ENCODE data around the gene LAMA1. TPM values are rescaled to one million over a fixed set of nuclear protein-coding genes. Genes with fewer than 3 reads are reported as not detected.

Gene LAMA1
- total RNA-seq, 2 experiments from 2014 or later = not detected

DNA sequence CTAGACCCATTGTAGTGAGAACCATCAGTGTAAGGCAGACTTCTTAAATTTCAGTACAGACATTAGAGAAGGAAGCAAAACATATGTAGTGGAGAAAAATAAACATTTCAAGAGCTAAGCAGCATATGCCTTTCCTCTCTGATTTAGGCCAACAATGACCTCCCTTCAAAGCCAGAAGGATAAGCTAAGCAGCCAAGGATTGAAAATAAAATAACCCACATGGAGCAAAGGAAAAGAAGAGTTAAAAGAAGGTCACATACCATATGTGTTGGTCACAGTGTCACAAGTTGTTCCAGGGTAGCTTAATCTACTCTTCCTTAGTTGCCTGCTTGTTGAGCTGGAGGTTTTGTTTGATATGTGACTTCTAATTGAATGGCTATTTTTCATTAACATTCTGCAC lies 15.6 kb upstream of the LAMA1 start:
- Mint-ChIP-seq H3K9me3 (peaks cover 7% of the 10 kb centered on the region), H3K36me3 (no peaks in the 10 kb centered on the region), H3K4me1 (ENCODE audit: low read depth) (no peaks in the 10 kb centered on the region), H3K27ac (no peak overlapping the region), H3K27me3 (no peaks in the 10 kb centered on the region), H3K4me3 (no peak overlapping the region)
- CTCF ChIA-PET = no interaction called here
- intact Hi-C loops (cut with micrococcal nuclease) = no loop called here
- POLR2A ChIA-PET = no interaction called here
- no peak for DNase-seq

DNA sequence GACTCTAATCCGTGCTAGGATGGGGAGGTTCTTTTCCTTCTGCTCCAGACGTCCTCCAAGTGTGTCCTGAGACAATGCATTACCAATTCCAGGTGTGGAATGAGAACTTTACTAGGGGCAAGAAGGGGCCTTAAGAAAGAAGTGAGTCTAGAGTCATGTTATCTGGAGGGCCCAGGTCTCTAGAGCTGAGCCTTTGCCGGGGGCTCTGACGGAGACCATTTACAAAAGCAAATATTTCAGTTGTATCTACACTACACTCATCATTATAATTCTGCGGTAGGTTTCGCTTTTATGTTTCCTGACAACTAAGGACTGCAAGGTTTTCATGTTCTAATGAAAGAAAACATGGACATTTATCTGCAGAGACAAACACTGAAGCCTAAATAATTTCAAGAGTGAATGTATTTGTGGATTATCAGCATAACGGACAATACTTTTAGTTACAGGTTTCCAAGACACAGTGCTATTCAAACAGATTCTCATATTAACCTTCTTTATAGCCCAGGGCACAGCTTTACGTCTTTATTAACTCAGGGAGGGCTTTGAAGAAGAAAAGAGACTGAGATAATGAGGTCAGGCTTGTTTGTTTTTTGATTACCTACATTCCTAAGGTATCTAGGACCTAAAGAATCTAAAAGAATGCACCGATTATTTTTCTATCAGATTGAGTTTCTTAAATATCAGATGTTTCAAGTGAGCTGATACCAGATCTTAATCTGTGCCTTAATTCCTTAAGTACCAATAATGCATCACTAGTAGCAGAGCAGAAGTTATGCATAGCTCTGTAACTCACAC lies 15.0 kb upstream of the LAMA1 start:
- Mint-ChIP-seq H3K27ac (no peak overlapping the region), H3K4me3 (no peak overlapping the region), H3K36me3 (no peaks in the 10 kb centered on the region), H3K27me3 (no peaks in the 10 kb centered on the region), H3K4me1 (ENCODE audit: low read depth) (no peaks in the 10 kb centered on the region), H3K9me3 (peaks cover 5% of the 10 kb centered on the region)
- DNase-seq = no peak
- CTCF ChIA-PET = no interaction called here
- POLR2A ChIA-PET = no interaction called here
- intact Hi-C loops (cut with micrococcal nuclease) = no loop called here

DNA sequence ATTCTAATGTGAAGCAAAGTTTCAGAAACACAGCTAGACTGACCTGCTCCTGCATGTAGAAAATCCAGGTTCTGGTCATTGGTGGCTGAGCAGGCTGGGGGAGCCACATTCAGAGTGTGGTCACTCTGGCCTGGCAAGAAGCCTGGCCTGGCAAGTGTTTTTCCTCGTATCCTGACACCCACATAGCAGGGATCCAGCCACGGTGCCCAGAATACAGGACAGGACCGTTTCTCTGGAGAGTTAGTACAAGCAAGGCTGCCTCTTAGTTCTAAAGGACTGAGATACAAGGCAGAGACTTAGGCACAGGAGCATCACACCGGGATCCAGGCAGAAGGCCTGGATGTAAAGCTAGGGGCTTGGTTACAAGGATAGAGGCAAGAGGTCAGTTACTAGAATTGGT lies 4.8 kb upstream of the LAMA1 start:
- H3K9me3 Mint-ChIP-seq = peaks cover 16% of the 10 kb centered on the region
- no peak overlapping the region for H3K27ac Mint-ChIP-seq
- H3K4me3 Mint-ChIP-seq = no peak overlapping the region
- no peak for DNase-seq
- POLR2A ChIA-PET = no interaction called here
- CTCF ChIA-PET = no interaction called here
- no peaks in the 10 kb centered on the region for H3K4me1 Mint-ChIP-seq (ENCODE audit: low read depth)
- peaks cover 5% of the 10 kb centered on the region for H3K27me3 Mint-ChIP-seq
- intact Hi-C loops (cut with micrococcal nuclease) = no loop called here
- no peaks in the 10 kb centered on the region for H3K36me3 Mint-ChIP-seq

- Mint-ChIP-seq H3K9me3 (peaks cover 4% of the 10 kb centered on the region), H3K27ac (no peak overlapping the region), H3K4me3 (no peak overlapping the region), H3K36me3 (no peaks in the 10 kb centered on the region), H3K4me1 (ENCODE audit: low read depth) (peaks cover 5% of the 10 kb centered on the region), H3K27me3 (peaks cover 33% of the 10 kb centered on the region)
- intact Hi-C loops (cut with micrococcal nuclease) = no loop called here
- ChIA-PET CTCF (no interaction called here), POLR2A (no interaction called here)
- DNase-seq = no peak
Observed at GRCh38 chr18:7116792-7117389, 706 bp downstream of the LAMA1 start.

DNA sequence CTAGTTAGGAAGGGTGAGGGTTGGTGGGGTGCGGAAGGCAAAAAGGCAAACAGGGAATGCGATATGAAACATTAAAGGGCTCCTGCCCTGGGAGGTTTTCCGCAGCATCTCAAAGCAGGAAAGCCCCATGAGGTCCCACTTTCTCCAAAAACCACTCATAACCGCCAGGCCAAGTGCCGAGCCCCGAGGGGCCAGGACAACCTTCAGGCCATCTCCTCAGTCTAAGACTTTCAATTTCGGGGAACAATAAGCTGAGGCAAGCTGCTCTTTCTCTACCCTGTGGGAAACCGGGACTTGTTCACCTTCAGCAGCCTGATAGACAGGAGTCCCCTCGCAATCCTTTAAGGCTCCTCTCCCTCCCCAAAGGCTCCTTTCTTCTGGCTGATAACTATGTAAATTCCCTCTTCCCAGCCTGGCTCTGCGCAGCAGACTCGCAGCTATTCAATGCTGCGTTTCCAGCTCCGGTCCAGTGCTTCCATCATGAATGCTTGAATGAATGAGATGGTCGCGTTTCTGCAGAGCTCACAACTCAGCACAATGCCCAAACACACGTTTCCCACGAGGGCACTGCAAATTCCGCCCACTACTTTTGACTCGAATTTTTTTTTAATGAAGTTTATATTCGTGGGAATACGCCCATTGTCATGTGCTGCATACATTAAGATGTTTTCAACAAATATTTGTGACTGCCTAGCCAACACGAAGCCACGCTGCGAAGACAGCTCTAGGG lies 1.4 kb downstream of the LAMA1 start:
- Mint-ChIP-seq H3K27me3 (peaks cover 33% of the 10 kb centered on the region), H3K4me3 (no peak overlapping the region), H3K36me3 (no peaks in the 10 kb centered on the region), H3K9me3 (peaks cover 4% of the 10 kb centered on the region), H3K27ac (no peak overlapping the region), H3K4me1 (ENCODE audit: low read depth) (peaks cover 5% of the 10 kb centered on the region)
- intact Hi-C loops (cut with micrococcal nuclease) = no loop called here
- POLR2A ChIA-PET = no interaction called here
- DNase-seq = no peak
- CTCF ChIA-PET = no interaction called here

DNA sequence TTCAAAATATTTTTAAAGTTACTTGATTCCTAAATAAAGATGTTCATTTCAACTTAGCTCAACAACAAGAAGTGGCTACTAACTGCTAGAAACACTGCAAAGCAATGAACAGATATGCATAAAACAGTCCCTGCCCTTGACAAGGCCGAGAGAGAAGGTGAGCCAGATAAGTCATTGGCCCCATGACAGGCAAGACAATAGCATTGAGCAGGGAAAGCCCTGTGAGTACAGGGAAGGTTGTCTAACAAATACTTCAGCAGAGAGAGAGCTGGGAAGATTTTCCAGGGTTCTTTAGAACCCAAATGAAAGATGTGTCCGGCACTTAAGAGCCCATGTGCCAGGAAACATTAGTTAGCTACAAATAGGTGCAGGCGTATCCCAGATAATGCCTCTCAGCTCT lies 4.7 kb downstream of the LAMA1 start:
- ChIA-PET POLR2A (no interaction called here), CTCF (no interaction called here)
- Mint-ChIP-seq H3K9me3 (peaks cover 4% of the 10 kb centered on the region), H3K27me3 (peaks cover 28% of the 10 kb centered on the region), H3K4me1 (ENCODE audit: low read depth) (peaks cover 5% of the 10 kb centered on the region), H3K36me3 (no peaks in the 10 kb centered on the region), H3K4me3 (no peak overlapping the region), H3K27ac (no peak overlapping the region)
- no peak for DNase-seq
- intact Hi-C loops (cut with micrococcal nuclease) = no loop called here

DNA sequence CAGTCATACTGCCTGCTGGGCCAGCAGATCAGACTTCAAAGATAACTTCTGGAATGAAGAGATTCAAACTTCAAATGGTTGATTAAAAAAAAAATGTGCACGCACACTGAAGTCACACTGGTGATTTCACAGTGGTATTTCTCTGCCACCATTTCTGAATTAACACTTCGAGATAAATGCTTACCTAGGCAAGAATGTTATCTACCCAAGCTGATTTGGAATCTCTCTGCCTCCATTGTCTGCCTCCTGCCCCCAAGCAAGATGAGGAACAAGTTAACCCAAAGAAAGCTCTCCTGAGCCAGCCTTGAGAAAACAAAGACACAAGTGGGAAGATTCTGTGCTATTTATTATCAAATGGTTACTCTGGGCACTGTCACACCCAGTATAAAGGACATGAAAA lies 6.5 kb downstream of the LAMA1 start:
- DNase-seq = no peak
- CTCF ChIA-PET = no interaction called here
- H3K4me1 Mint-ChIP-seq (ENCODE audit: low read depth) = peaks cover 1% of the 10 kb centered on the region
- POLR2A ChIA-PET = no interaction called here
- peaks cover 4% of the 10 kb centered on the region for H3K9me3 Mint-ChIP-seq
- H3K4me3 Mint-ChIP-seq = no peak overlapping the region
- no peak overlapping the region for H3K27ac Mint-ChIP-seq
- H3K27me3 Mint-ChIP-seq = peaks cover 21% of the 10 kb centered on the region
- intact Hi-C loops (cut with micrococcal nuclease) = no loop called here
- no peaks in the 10 kb centered on the region for H3K36me3 Mint-ChIP-seq

GRCh38 chr18:7105943-7106342 lies 11.7 kb downstream of the LAMA1 start:
- no peaks in the 10 kb centered on the region for H3K36me3 Mint-ChIP-seq
- intact Hi-C loops (cut with micrococcal nuclease) = no loop called here
- CTCF ChIA-PET = no interaction called here
- H3K4me3 Mint-ChIP-seq = no peak overlapping the region
- H3K9me3 Mint-ChIP-seq = peaks cover 9% of the 10 kb centered on the region
- no peak overlapping the region for H3K27ac Mint-ChIP-seq
- H3K4me1 Mint-ChIP-seq (ENCODE audit: low read depth) = no peaks in the 10 kb centered on the region
- no peak for DNase-seq
- H3K27me3 Mint-ChIP-seq = no peaks in the 10 kb centered on the region
- POLR2A ChIA-PET = no interaction called here

GRCh38 chr18:7105268-7105667 lies 12.3 kb downstream of the LAMA1 start:
- Mint-ChIP-seq H3K27ac (no peak overlapping the region), H3K27me3 (no peaks in the 10 kb centered on the region), H3K9me3 (peaks cover 9% of the 10 kb centered on the region), H3K4me1 (ENCODE audit: low read depth) (no peaks in the 10 kb centered on the region), H3K36me3 (no peaks in the 10 kb centered on the region), H3K4me3 (no peak overlapping the region)
- CTCF ChIA-PET = no interaction called here
- DNase-seq = no peak
- intact Hi-C loops (cut with micrococcal nuclease) = no loop called here
- POLR2A ChIA-PET = no interaction called here

GRCh38 chr18:7104649-7105048 lies 12.9 kb downstream of the LAMA1 start:
- intact Hi-C loops (cut with micrococcal nuclease) = no loop called here
- CTCF ChIA-PET = no interaction called here
- H3K27ac Mint-ChIP-seq = no peak overlapping the region
- no peaks in the 10 kb centered on the region for H3K4me1 Mint-ChIP-seq (ENCODE audit: low read depth)
- H3K36me3 Mint-ChIP-seq = no peaks in the 10 kb centered on the region
- no peak for DNase-seq
- no peaks in the 10 kb centered on the region for H3K27me3 Mint-ChIP-seq
- H3K9me3 Mint-ChIP-seq = peaks cover 9% of the 10 kb centered on the region
- POLR2A ChIA-PET = no interaction called here
- no peak overlapping the region for H3K4me3 Mint-ChIP-seq

DNA sequence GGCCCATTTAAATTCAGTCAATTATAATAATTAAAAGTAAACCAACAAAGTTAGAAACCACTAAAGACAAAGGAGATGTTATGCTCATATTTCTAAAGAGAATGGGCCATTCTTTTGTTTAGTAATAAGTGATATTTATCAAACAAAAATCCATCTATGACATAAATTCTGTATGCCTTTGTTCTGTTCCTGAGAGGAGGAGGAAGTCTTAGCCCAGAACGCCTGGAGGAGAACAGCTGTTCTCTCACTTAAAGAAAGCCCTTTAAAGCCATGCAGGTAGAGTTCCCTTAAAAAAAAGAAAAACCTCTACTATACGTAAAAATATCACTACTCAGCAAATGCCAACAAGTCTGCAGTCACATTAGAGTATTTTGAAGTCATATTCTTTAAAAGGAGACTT lies 15.5 kb downstream of the LAMA1 start:
- H3K4me3 Mint-ChIP-seq = no peak overlapping the region
- CTCF ChIA-PET = no interaction called here
- H3K9me3 Mint-ChIP-seq = peaks cover 9% of the 10 kb centered on the region

GRCh38 chr18:7096838-7097237 lies 20.8 kb downstream of the LAMA1 start:
- Mint-ChIP-seq H3K4me3 (no peak overlapping the region), H3K36me3 (no peaks in the 10 kb centered on the region), H3K9me3 (no peaks in the 10 kb centered on the region), H3K27ac (no peak overlapping the region), H3K4me1 (ENCODE audit: low read depth) (no peaks in the 10 kb centered on the region), H3K27me3 (no peaks in the 10 kb centered on the region)
- intact Hi-C loops (cut with micrococcal nuclease) = no loop called here
- POLR2A ChIA-PET = no interaction called here
- CTCF ChIA-PET = no interaction called here
- DNase-seq = no peak

More for the DNA sequence above, 15.5 kb downstream of the LAMA1 start:
- no peaks in the 10 kb centered on the region for H3K4me1 Mint-ChIP-seq (ENCODE audit: low read depth)
- no peak overlapping the region for H3K27ac Mint-ChIP-seq
- H3K27me3 Mint-ChIP-seq = no peaks in the 10 kb centered on the region
- no peak for DNase-seq
- POLR2A ChIA-PET = interaction anchor here (0.6 kb wide), 1 partner anchor 12 kb away, joined by 3 read pairs; no protein-coding TSS in a partner anchor
- intact Hi-C loops (cut with micrococcal nuclease) = no loop called here
- no peaks in the 10 kb centered on the region for H3K36me3 Mint-ChIP-seq

DNA sequence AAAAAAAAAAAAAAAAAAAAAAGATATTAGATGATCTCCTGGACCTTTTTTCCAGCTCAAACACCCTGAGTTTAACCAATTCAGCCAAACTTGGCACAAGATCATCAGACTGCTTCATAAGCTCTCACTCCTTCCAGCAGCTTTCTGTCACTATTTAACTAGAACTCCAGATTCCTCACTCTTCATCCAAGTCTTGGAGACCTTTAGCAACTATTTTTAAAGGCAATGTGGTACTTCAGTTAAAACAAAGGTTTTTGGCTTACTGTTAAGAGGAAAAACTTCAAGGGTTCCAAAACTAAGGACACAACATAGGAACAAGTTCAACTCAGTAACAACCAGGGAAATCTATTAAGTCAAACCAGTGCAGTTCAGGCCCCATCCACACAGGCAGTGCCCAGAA lies 23.2 kb downstream of the LAMA1 start:
- DNase-seq = no peak
- intact Hi-C loops (cut with micrococcal nuclease) = no loop called here
- no peaks in the 10 kb centered on the region for H3K4me1 Mint-ChIP-seq (ENCODE audit: low read depth)
- no peak overlapping the region for H3K4me3 Mint-ChIP-seq
- POLR2A ChIA-PET = no interaction called here
- no peak overlapping the region for H3K27ac Mint-ChIP-seq
- no peaks in the 10 kb centered on the region for H3K9me3 Mint-ChIP-seq
- H3K27me3 Mint-ChIP-seq = no peaks in the 10 kb centered on the region
- CTCF ChIA-PET = no interaction called here
- H3K36me3 Mint-ChIP-seq = no peaks in the 10 kb centered on the region

All from activated CD4-positive, alpha-beta memory T cell treated with anti-CD3 and anti-CD28 coated beads for 36 hours (primary cell).